Prostate gland (tissue), 2 donors: ENCODE results near the gene SH3TC2. TPM values are rescaled to one million over a fixed set of nuclear protein-coding genes. Genes with fewer than 3 reads are reported as not detected.

Experiments
- DNase-seq: peaks from one replicate; pipeline ENCODE4 v3.0.0-alpha.2; 2019; ENCODE audit warnings: low spot score
- H3K27ac ChIP-seq, 2 donors: fragments of 200-600 bp; sonication (generic); 2 replicates each; pipeline ENCODE4 v1.5.1; 2017 to 2019
- H3K27me3 ChIP-seq: fragments of 200-600 bp; sonication (generic); replicated peaks from 2 replicates; pipeline ENCODE4 v1.5.1; 2019; ENCODE audit not compliant: insufficient read depth
- H3K36me3 ChIP-seq, 2 donors: fragments of 200-600 bp; sonication (generic); 1 replicate in 1 of 2; 2 replicates in 1 of 2; pipeline versions ENCODE4 v1.5.1 to v1.8.1; 2017 to 2019
- H3K4me1 ChIP-seq: fragments of 200-600 bp; sonication (generic); replicated peaks from 2 replicates; pipeline ENCODE4 v1.5.1; 2019
- H3K4me3 ChIP-seq, 2 donors: fragments of 200-600 bp; sonication (generic); 2 replicates each; pipeline ENCODE4 v1.5.1; 2017 to 2019
- H3K9me3 ChIP-seq: fragments of 200-600 bp; sonication (generic); 2 replicates; pipeline ENCODE4 v1.5.1; 2017
- CTCF ChIP-seq, 4 experiments: fragments of 200-600 bp in 2 of 4; fragments of 450-650 bp in 2 of 4; sonication (generic) in 2 of 4; IDR thresholded peaks; 1 replicate in 3 of 4; 2 replicates in 1 of 4; pipeline ENCODE4 v1.5.1; 2016 to 2019; ENCODE audit warnings: antibody characterized with exemption in 4 of 4, mild to moderate bottlenecking in 2 of 4, moderate library complexity in 2 of 4
- POLR2A ChIP-seq: fragments of 450-650 bp; IDR thresholded peaks from one replicate; pipeline ENCODE4 v1.6.1; 2016; ENCODE audit warnings: antibody characterized with exemption, mild to moderate bottlenecking
- POLR2AphosphoS5 ChIP-seq: sonication (generic); formaldehyde crosslinking; IDR thresholded peaks from one replicate; pipeline ENCODE4 v1.6.1; 2017; ENCODE audit warnings: antibody characterized with exemption
- WGBS: methylation state at CpG from one replicate; pipeline ENCODE4 v1.1.5; 2018; 5-methylcytosine and 5-hydroxymethylcytosine counted together
- intact Hi-C: fragments of 100-400 bp; cut with DNase I; formaldehyde crosslinking; loops from one replicate; pipeline ENCODE4 v1.14.2; 2022
- total RNA-seq, 2 donors: library from RNA; depleted of rRNA; stranded (reverse); fragments of >200 nt; gene quantifications; one replicate each; pipeline ENCODE4 v1.1.0, GENCODE V29; 2016

Gene SH3TC2
- total RNA-seq, 2 donors from 2014 or later: 6.2 to 69.1 TPM

GRCh38 chr5:149002761-149003689 lies 59.8 kb downstream of the SH3TC2 start:
- Histone ChIP-seq H3K4me3 (no peak overlapping the region), H3K9me3 (no peaks in the 10 kb centered on the region), H3K4me1 (no peaks in the 10 kb centered on the region), H3K27me3 (no peaks in the 10 kb centered on the region), H3K27ac (no peak overlapping the region), H3K36me3 (no peaks in the 10 kb centered on the region)
- no peak for DNase-seq
- intact Hi-C loops: loop anchor here (5.0 to 10.0 kb wide), 2 partner anchors 34 to 178 kb away; partner anchors contain the start of gene ADRB2
- 73% methylated on average over 3 of the region's 3 CpGs for WGBS
- TF ChIP-seq POLR2AphosphoS5: no peak
- TF ChIP-seq CTCF (IDR thresholded peaks at IDR 0.05): no peak
- no peak for TF ChIP-seq POLR2A

- no peak for DNase-seq
- TF ChIP-seq POLR2A (no peak), CTCF (IDR thresholded peaks at IDR 0.05) (no peak), POLR2AphosphoS5 (no peak)
- H3K27ac ChIP-seq: no peak overlapping the region
- no peaks in the 10 kb centered on the region for H3K27me3 ChIP-seq
- H3K4me3 ChIP-seq: no peak overlapping the region
- H3K4me1 ChIP-seq: no peaks in the 10 kb centered on the region
- H3K36me3 ChIP-seq: no peaks in the 10 kb centered on the region
- intact Hi-C loops: loop anchor here (5.0 to 10.0 kb wide), 2 partner anchors 35 to 177 kb away; partner anchors contain the start of gene ADRB2
- H3K9me3 ChIP-seq: no peaks in the 10 kb centered on the region
- 40% methylated on average over 5 of the region's 5 CpGs for WGBS
These were observed 60.8 kb downstream of the SH3TC2 start for GRCh38 chr5:149002053-149002452.

GRCh38 chr5:149001162-149001561 lies 61.7 kb downstream of the SH3TC2 start:
- TF ChIP-seq CTCF (IDR thresholded peaks at IDR 0.05): no peak
- no peak for TF ChIP-seq POLR2A
- TF ChIP-seq POLR2AphosphoS5: no peak
- no peaks in the 10 kb centered on the region for H3K4me1 ChIP-seq

GRCh38 chr5:148999741-149000140 lies 63.1 kb downstream of the SH3TC2 start:
- intact Hi-C loops: loop anchor here (2.0 to 10.0 kb wide), 4 partner anchors 38 to 265 kb away; partner anchors contain the start of gene ADRB2
- Histone ChIP-seq H3K27me3 (no peaks in the 10 kb centered on the region), H3K36me3 (no peaks in the 10 kb centered on the region), H3K4me3 (no peak overlapping the region), H3K27ac (no peak overlapping the region), H3K4me1 (no peaks in the 10 kb centered on the region), H3K9me3 (no peaks in the 10 kb centered on the region)
- WGBS: 80% methylated on average over 3 of the region's 3 CpGs
- TF ChIP-seq POLR2AphosphoS5 (no peak), POLR2A (no peak), CTCF (IDR thresholded peaks at IDR 0.05) (no peak)
- no peak for DNase-seq

More at GRCh38 chr5:149001162-149001561, 61.7 kb downstream of the SH3TC2 start:
- Histone ChIP-seq H3K27ac (no peak overlapping the region), H3K36me3 (no peaks in the 10 kb centered on the region), H3K4me3 (no peak overlapping the region), H3K9me3 (no peaks in the 10 kb centered on the region), H3K27me3 (no peaks in the 10 kb centered on the region)
- intact Hi-C loops: loop anchor here (5.0 to 10.0 kb wide), 2 partner anchors 36 to 176 kb away; partner anchors contain the start of gene ADRB2
- DNase-seq: no peak
